ENCODE data around the gene GJC2.

The GJC2 gene

DNA sequence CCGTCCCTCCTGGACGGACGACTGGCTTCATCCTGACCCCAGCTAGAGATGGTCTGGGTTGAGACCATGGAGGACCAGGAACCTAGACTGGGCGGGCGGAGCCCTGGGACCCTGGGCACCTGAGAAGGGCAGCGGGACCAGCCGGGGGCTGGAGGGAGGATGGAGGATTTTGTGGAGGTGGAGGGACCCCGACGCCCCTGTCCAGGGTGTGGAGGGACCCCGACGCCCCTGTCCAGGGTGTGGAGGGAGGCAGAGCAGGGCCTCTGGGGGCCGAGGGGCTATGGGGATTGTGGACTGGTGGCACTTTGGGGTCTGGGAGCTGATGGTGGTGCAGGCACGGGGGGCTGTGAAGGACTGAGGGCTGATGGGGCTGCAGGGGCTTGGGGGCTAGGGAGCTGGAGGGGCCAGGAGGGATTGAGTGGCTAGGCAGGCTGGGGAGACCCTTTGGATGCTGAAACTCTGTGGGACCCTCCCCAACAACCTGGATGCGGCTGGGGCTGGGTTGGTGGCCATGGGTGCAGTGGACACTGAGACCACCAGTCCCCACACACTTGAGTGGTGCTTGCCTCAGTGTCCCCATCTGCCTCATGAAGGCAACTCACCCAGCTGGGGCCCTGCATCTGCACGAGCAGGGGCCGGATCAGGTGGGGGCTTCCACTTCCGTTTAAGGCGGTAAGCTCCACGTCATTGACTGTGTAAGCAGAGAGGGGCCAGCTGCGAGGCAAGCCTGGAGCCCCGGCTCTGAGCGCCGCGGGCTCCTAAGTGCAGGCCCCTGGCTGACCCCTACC lies 7.4 kb downstream of the GJC2 start:
- DNase-seq (ENCODE audit: low read depth, low spot score): no peak

DNA sequence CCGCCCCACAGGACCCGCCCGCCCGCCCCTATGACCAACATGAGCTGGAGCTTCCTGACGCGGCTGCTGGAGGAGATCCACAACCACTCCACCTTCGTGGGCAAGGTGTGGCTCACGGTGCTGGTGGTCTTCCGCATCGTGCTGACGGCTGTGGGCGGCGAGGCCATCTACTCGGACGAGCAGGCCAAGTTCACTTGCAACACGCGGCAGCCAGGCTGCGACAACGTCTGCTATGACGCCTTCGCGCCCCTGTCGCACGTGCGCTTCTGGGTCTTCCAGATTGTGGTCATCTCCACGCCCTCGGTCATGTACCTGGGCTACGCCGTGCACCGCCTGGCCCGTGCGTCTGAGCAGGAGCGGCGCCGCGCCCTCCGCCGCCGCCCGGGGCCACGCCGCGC lies 8.0 kb downstream of the GJC2 start:
- DNase-seq (ENCODE audit: low read depth, low spot score): no peak

DNA sequence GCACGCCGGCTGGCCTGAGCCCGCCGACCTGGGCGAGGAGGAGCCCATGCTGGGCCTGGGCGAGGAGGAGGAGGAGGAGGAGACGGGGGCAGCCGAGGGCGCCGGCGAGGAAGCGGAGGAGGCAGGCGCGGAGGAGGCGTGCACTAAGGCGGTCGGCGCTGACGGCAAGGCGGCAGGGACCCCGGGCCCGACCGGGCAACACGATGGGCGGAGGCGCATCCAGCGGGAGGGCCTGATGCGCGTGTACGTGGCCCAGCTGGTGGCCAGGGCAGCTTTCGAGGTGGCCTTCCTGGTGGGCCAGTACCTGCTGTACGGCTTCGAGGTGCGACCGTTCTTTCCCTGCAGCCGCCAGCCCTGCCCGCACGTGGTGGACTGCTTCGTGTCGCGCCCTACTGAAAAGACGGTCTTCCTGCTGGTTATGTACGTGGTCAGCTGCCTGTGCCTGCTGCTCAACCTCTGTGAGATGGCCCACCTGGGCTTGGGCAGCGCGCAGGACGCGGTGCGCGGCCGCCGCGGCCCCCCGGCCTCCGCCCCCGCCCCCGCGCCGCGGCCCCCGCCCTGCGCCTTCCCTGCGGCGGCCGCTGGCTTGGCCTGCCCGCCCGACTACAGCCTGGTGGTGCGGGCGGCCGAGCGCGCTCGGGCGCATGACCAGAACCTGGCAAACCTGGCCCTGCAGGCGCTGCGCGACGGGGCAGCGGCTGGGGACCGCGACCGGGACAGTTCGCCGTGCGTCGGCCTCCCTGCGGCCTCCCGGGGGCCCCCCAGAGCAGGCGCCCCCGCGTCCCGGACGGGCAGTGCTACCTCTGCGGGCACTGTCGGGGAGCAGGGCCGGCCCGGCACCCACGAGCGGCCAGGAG lies 8.6 kb downstream of the GJC2 start:
- DNase-seq (ENCODE audit: low read depth, low spot score): no peak

DNA sequence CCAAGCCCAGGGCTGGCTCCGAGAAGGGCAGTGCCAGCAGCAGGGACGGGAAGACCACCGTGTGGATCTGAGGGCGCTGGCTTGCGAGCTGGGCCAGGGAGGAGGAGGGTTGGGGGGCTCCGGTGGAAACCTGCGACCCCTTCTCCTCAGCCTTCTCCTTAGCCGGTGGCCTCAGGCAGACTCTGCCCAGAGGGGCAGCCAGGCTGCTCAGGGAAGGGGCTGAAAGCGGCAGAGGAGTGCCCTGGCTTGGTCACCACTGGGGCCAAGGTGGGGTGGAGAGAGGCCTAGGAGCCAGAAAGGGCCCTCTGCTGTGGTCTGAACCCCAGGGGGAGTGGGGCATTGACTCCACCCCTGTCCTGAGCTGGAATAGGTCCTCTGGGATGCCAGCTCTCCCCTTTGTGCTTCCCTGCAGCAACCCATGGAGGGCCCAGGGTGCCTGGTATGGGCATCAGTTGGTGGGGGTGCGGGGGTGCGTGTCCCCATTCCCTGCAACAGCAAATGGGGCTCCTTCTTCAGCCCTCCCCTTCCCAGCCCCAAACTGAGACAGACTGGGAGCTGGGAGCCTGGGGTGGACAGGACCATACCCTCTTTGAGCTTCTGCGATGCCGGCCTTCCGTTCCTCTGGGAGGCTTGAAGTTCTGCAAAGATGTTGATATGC lies 9.4 kb downstream of the GJC2 start:
- DNase-seq (ENCODE audit: low read depth, low spot score): no peak

DNA sequence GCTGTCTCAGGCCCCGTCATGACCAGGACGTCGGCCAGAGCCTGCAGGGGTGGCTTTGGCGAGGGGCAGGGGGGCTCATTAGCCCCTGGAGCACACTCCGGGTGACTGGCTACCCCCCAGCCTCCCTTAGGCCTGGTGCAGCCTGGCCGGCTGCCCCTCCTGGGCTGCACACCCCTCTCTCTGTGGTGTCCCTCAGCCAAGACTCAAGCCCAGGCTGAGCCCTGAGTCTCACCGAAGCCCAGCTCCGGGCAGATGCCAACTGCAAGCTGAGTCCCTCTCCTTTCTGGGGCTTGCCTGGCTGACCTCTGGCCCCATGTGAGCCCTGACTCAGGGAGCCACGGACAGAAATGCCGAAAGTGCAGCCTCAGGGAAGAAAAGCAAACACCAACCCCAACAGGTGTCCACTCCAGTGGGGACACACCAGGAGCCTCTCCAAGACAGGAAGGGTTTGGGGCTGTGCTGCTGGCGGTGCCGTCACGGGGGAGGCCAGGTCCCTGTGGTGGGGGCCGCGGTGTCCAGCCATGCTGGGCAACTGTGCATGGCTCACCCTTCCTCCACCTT lies 10.6 kb downstream of the GJC2 start:
- no peak for DNase-seq (ENCODE audit: low read depth, low spot score)

DNA sequence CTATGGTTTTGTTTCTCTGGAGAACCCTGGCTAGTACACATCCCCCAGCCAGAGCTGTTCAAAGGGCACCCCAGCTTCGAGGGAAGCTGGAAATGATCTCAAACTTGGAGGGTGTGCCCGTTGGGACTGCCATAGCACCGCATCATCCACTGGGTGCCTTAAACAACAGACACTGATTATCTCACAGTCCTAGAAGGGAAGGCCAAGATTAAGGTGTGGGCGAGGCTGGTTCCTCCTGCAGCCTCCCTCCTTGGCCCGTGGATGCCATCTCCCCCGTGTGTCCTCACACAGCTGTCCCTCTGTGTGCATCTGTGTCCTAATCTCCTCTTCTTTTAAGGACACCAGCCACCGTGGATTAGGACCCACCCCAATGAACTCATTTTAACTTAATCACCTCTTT lies 11.6 kb downstream of the GJC2 start:
- no peak for DNase-seq (ENCODE audit: low read depth, low spot score)

DNA sequence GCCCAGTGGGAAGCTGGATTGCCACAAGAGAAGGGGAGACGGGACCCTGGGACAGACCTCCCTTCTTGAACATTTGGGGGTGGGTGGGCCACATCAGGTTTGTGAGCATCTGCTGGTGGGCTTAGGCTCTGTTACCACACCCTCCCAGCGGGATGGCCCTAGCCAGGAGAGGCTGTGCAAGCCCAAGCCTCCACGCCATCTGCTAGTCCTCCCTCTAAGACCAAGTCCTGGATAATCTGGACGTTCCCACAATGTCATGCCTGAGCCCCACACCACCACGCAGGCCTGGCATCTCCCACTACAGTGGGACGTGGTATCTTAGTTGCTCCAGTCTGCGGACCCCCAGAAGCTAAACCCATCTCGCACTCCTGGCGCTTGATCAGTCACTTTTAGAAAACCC lies 12.1 kb downstream of the GJC2 start:
- no peak for DNase-seq (ENCODE audit: low read depth, low spot score)

DNA sequence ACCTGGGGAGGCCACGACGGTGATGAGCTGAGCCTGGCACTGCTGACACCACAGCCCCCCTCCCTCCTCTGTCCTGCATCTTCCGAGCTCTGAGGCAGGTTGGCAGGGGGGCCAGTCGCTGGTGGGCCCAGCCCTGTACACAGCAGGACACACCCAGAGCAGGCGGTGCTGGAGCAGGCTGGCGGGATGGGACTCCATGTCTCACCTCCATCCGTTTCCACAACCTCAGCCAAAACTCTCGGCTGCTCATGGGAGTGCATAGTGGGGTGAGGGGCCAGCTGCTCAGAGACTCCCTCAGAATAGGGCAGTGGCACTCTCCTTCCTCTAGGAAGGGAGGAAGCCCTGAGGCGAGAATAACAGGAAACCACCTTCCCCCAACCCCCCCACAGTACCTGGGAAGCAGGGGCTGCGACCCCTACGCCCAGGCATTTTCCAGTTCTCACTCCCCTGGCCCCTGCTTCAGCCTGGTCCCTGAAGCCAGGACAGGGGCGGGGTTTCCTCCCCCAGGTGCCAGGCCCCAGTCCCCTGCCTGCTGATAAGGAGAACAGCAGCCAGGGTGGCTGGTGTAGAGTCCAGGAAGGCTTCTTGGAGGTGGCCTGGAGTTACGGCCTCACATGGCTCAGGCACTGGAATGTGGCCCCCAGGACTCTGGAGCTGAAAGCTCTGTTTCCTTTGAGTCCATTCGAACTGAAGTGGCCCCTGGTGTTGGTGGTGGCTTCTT lies 12.7 kb downstream of the GJC2 start:
- DNase-seq (ENCODE audit: low read depth, low spot score): no peak

DNA sequence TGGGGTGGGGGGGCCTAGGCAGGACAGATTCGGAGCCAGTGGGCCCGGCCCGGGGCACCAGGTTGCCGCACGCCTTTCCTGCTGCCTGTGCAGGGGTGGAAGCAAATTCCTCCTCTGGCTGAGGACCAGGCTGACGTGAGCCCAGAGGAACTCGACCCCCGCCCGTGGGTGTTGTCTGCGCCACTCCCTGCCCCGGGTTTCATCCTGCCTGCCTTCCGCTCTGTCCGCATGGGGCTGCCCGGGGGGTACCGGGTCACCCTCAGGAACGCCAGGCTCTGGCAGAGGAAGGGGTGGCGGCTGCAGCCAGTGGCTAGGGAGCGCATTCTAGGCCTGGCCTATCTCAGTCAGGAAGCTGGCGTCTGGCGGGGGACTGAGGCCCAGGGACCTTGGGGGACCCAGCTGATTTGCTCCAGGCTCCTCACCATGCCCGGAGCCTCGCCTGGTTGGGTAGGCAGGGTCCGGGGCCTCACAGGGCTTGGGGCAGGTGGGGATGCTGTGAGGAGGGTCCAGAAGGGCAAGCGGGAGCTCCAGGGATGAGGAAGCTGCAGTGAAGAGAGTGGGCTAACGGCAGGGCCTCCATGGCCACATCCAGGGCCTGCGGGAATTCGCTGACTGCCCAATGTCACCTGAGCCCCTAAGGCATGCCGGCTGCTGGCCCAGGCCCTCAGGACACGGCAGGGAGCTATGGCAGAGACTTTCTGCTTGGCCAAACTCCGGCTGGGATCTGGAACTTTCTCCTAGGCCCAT lies 13.4 kb downstream of the GJC2 start:
- DNase-seq (ENCODE audit: low read depth, low spot score): no peak

DNA sequence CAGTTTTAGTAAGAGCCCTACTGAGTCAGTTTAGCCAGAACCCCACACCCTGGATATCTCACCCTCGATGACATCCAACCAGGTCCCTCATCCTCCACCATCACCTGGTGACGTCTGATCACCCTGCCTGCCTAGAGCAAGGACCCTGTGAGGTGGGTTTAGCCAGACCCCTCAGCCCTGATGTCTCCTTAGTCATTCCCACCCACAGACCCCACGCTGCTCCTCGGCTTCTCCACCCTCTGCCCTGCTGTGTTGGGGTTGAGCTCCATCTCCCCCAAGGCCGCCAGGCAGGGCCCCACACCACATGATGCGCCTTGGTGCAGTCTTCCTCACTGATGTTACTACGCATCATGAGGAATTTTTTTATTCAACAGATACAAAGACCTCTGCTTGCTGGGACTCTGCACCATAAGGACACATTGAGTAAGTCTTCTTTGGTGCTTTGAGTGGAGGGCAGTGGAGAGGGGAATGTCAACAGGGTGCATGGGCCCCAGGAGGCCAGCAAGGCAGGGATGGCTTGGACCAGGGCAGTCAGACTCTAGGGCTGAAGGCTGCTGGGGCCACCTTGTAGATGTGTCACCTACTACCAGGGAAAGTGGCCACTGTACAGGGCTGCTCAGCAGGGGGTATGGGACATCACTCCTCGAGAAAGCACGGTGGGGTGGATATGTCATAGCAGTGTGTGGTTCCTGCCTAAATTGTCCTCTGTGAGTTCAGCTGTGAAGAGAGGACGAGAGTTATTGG lies 14.2 kb downstream of the GJC2 start:
- DNase-seq (ENCODE audit: low read depth, low spot score): no peak

DNA sequence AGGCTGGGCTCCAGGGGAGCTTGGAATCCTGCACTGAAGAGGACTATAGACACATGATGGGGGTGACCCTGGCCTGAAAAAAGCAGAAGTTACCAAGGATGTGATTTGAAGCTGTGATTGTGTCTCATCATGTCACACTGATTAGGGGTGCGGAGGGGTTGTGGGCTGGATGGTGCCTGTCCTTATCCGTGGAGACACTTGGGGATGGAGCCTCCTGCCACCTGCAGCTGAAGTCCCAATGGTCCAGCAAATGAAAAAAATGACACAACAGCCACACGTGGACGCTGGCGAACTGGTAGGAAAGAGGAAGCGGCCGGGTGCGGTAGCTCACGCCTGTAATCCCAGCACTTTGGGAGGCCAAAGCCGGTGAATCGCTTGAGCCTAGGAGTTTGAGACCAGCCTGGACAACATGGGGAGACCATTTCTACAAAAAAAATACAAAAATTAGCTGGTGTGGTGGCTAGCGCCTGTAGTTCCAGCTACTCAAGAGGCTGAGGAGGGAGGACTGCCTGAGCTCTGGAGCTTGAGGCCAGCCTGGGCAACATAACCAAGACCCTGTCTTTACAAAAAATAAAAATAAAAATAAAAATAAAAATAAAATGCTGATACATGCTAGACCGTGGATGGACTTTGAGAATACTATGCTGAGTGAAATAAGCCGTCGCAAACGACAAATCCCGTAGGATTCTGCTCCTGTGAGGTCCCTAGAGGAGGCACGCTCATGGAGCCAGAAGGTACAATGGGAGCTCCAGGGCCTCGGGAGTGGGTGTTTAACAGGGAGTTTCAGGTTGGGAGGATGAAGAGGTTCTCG lies 15.0 kb downstream of the GJC2 start:
- no peak for DNase-seq (ENCODE audit: low read depth, low spot score)

DNA sequence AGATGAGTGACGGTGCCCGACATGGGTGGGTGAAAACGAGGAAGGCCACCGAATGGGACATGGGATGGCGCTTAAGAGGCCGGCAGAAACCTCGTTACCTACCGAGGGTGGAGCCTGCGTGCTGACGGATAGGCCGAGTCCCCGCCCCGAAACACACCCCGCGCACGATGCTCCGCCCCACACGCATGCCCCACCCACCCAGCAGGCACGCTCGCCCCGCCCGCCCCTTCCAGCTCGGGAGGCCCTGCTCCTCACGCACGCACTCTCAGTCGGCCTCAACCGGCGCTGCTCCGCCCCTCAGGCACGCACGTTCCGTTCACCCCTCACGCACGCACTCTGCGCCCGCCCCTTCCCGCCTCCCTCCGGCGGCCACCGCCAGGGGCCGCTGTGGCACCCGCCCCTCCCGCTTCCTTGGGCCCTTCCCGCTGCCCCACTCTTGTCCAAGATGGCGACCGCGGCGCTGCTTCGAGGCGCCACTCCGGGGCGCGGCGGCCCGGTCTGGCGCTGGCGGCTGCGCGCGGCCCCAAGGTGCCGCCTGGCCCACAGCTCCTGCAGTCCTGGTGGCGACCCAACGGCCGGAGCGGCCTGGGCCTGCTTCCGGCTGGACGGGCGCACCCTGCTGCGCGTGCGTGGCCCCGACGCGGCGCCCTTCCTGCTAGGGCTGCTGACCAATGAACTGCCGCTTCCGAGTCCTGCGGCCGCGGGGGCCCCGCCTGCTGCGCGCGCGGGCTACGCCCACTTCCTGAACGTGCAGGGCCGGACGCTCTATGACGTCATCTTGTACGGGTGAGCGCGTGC lies 15.8 kb downstream of the GJC2 start, which contains the start of gene IBA57:
TSS of gene IBA57 (plus strand) at position 433 of the 798 bp plus-strand sequence. CDS start at position 446, 13 bp downstream.
- peak; percentile 96 for DNase-seq (ENCODE audit: low read depth, low spot score)

DNA sequence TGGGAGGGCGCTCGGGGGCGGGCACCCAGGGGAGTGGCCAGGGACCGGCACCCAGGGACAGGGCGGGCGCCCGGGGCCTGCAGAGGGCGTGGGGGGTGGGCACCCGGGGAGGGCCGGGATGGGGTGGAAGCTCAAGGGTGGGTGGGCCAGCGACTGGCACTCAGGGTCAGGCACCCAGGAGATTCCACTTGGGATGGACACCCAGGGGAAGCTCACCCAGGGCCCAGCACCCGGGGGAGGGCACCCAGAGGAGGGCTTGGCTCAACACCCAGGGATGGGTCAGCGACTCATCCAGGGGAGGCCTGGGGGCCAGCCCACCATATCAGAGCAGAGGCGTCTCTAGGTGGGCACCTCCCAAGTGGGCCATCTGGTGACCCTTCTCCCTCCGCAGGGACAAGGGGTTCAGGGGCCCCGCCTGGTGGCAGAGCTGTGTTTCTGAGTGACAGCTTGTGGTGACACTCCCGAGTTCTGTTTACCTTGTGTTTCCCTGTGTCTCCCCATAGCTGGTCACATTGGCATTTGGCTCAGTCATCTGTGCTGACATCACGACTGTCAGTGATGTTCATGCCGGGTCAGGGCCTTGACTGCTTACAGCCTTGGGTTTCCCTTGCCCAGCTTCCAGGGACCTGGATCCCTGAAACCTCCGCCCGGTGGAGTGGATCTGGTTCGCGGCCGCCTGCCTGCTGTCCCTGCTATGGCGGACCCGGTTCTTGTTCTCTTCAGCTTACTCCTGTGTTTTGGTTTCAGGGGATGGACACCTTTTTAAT lies 16.6 kb downstream of the GJC2 start:
- DNase-seq (ENCODE audit: low read depth, low spot score): no peak

DNA sequence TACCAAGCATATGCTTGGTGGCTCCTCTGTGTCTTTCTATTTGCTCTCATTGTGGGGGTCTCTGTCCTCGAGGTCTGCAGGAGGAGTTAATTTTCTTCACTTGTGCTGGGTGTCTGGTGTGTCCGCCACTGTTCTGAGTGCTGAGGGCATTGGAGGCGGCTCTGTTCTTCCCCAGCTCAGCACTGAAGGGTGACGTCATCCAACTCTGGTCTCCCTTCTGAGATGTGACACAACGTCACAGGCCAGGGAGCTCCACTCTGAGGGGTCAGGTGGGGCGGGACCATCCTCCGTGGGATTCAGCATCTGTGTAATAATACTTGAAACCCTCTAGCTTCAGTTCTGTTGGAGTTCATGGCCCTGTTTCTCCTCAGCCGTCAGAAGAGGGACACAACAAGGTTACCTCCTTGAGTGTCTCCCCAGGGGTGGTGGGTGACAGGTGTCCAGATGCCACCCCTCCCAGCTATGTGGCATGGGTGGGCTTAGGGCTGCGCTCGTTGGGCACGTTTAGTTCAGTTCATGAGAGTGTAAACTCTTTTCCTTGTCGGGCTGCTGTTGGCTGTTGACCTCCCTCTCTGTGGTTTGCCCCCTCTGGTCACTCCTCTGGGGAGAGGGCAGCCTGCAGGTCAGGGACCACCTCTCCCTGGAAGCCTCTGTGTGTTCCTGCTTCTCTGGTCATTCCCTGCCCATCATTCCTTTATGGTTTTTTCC lies 19.0 kb downstream of the GJC2 start:
- no peak for DNase-seq (ENCODE audit: low read depth, low spot score)

DNA sequence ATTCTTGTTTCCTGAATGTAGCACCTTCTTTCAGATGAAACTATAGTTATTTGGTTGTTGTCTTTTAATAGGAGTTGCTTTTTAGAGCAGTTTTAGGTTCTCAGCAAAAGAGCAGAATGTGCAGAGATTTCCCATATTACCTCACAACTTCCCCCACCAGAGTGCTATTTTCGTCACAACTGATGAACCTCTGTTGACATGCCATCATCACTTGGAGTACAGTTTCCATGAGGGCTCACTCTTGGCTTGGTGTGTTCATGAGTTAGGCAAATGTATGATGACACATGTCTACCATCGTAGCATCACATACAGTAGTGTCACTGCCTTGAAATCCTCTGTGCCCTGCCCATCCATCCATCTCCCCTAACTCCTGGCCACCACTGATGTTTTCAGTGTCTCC lies 19.6 kb downstream of the GJC2 start:
- DNase-seq (ENCODE audit: low read depth, low spot score): no peak

DNA sequence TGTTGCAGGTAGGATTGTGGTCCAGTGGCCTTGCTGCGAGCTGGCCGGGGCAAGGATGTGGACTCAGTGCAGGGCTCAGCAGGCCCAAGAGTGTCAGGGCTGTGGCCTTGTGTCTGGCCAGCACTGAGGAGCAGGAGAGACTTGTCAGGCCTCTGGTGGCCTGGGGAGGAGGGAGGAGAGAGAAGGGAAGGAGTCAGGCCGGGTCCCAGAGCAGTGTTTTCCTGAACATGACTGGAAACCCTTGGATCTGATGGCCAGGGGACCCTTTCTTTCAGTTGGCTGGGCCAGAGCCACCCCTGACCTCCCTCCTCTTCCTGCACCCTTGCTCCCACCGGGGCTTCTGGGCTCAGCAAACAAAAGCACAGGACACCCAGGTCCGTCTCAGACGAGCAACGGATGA lies 20.9 kb downstream of the GJC2 start:
- no peak for DNase-seq (ENCODE audit: low read depth, low spot score)
